ACC112 (cell line): ENCODE data around the gene CFL1.
A peak's percentile ranks its signal among the peaks of the same experiment; 100 is the strongest.

Experiments used
- H2AFZ ChIP-seq: fragments of 200-600 bp; sonication (generic); one replicate; pipeline ENCODE4 v1.6.0; 2017; ENCODE audit warnings: antibody characterized with exemption, low read length; ENCODE audit not compliant: unreplicated experiment
- H3K27ac ChIP-seq: fragments of 200-600 bp; sonication (generic); 2 replicates; pipeline ENCODE4 v1.5.1; 2014; ENCODE audit warnings: low read depth, mild to moderate bottlenecking, antibody characterized with exemption, low read length, moderate library complexity
- H3K27me3 ChIP-seq: fragments of 200-600 bp; sonication (generic); 2 replicates; pipeline ENCODE4 v1.6.1; 2014; ENCODE audit warnings: mild to moderate bottlenecking, antibody characterized with exemption, low read length, moderate library complexity, mixed read lengths; ENCODE audit not compliant: insufficient read depth
- H3K36me3 ChIP-seq: fragments of 200-600 bp; sonication (generic); 2 replicates; pipeline ENCODE4 v1.6.1; 2016; ENCODE audit warnings: mild to moderate bottlenecking, antibody characterized with exemption, low read length, moderate library complexity, mixed read lengths; ENCODE audit not compliant: insufficient read depth
- H3K4me1 ChIP-seq: fragments of 200-600 bp; sonication (generic); one replicate; pipeline ENCODE4 v1.6.1; 2016; ENCODE audit warnings: low read length, mixed read lengths; ENCODE audit not compliant: insufficient read depth, unreplicated experiment, control insufficient read depth
- H3K4me3 ChIP-seq: fragments of 200-600 bp; sonication (generic); 2 replicates; pipeline ENCODE4 v1.5.1; 2014; ENCODE audit warnings: mild to moderate bottlenecking, low read depth, low read length
- H3K79me2 ChIP-seq: fragments of 200-600 bp; sonication (generic); one replicate; pipeline ENCODE4 v1.6.0; 2016; ENCODE audit warnings: low read length; ENCODE audit not compliant: control insufficient read depth, unreplicated experiment, insufficient read depth

Gene CFL1

DNA sequence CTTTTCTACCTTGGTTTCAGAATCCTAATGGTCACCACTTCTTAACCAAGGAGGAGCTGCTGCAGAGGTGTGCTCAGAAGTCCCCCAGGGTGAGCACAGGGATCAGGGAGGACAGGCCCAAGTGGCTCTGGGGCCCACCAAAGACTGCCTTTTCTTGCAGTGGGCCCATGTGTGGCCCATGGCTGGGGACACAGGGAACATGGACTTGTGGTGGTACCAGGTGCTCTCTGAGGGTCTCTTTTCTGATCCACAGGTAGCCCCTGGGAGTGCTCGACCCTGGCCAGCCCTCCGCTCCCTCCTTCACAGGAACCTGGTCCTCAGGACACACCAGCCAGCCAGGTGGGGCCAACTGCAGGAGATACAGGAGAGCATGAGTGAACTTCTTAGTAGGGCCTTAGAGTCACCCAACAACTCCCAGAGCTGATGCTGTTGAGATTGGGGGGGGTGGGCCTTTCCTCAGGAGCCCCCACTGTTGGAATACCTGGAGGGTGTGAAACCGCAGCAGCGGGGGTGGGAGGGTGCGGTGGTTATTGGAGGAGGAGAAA lies 4.3 kb upstream of the CFL1 start:
- Histone ChIP-seq H3K4me1 (peaks cover 19% of the 10 kb centered on the region), H3K4me3 (peak overlapping the region; percentile 99), H3K36me3 (peaks cover 15% of the 10 kb centered on the region; the same call in 1 of the 2 replicates), H3K79me2 (peaks cover 28% of the 10 kb centered on the region), H3K27ac (no peak overlapping the region), H2AFZ (no peak overlapping the region), H3K27me3 (no peaks in the 10 kb centered on the region)

- Histone ChIP-seq H3K4me3 (peak overlapping the region; percentile 99), H3K27me3 (no peaks in the 10 kb centered on the region), H3K36me3 (peaks cover 11% of the 10 kb centered on the region; the same call in 1 of the 2 replicates), H3K27ac (0 out of 2 replicates have a peak overlapping the region, but pooled peaks have one; percentile 94), H3K79me2 (peaks cover 34% of the 10 kb centered on the region), H2AFZ (no peak overlapping the region), H3K4me1 (peaks cover 19% of the 10 kb centered on the region)
These were observed 3.7 kb upstream of the CFL1 start for GRCh38 chr11:65861533-65862183.

DNA sequence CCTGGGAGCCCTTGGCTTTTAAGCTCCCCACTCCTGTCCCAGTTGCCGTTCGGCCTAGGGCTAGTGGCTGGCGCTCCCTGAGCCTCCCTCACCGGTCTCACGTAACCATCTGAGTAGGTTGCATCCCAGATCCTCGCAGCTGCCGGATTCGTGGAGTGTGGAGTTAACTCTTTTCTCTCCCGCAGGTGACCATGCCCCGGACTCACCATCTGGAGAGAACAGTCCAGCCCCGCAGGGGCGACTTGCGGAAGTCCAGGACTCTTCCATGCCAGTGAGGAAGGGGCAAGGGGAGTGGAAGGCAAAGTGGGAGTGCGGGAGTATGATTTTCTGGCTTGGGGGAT lies 3.2 kb upstream of the CFL1 start:
- peak overlapping the region; percentile 99 for H3K4me3 ChIP-seq
- H3K27me3 ChIP-seq: no peaks in the 10 kb centered on the region
- peak overlapping the region; percentile 94 for H3K27ac ChIP-seq
- peaks cover 15% of the 10 kb centered on the region; the same call in 1 of the 2 replicates for H3K36me3 ChIP-seq
- H2AFZ ChIP-seq: no peak overlapping the region
- H3K4me1 ChIP-seq: peaks cover 19% of the 10 kb centered on the region
- peaks cover 39% of the 10 kb centered on the region for H3K79me2 ChIP-seq

DNA sequence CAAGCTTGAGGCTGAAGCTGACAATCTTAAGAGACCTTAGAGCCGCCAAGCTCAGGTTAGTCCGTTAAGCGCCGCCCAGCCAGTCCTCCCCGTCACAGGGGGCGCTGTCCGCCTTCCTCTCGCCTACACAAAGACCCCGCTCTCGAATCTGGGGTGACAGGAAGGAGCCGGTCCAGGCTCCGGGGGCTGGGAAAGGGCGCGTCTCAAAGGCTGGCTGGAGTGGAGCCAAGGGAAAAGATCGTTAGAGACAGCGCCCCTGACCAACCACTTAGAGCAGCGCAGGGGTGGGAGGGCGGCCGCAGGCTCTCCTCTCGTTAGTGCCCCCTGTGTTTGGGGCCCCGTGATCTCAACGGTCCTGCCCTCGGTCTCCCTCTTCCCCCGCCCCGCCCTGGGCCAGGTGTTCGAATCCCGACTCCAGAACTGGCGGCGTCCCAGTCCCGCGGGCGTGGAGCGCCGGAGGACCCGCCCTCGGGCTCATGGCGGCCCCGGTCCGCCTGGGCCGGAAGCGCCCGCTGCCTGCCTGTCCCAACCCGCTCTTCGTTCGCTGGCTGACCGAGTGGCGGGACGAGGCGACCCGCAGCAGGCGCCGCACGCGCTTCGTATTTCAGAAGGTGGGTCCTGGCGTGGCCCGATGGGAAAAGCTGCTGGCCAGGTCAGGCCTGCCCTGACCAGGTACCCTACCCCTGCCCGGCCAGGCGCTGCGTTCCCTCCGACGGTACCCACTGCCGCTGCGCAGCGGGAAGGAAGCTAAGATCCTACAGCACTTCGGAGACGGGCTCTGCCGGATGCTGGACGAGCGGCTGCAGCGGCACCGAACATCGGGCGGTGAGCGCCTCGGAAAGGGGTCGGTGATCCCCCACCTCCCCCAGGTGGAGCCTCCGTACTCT lies 2.5 kb upstream of the CFL1 start, which contains the start of gene MUS81:
Gene MUS81, plus strand, starts transcription at position 156 of the 887 bp plus-strand sequence. Its CDS starts 321 bp downstream, at position 477.
- Histone ChIP-seq H3K4me1 (peaks cover 19% of the 10 kb centered on the region), H3K27ac (peak within 1 kb of the TSS; percentile 94), H3K79me2 (peaks cover 45% of the 10 kb centered on the region), H2AFZ (peak within 1 kb of the TSS; percentile 95), H3K36me3 (peaks cover 17% of the 10 kb centered on the region; the same call in 1 of the 2 replicates), H3K27me3 (no peaks in the 10 kb centered on the region), H3K4me3 (peak within 1 kb of the TSS; percentile 99)

DNA sequence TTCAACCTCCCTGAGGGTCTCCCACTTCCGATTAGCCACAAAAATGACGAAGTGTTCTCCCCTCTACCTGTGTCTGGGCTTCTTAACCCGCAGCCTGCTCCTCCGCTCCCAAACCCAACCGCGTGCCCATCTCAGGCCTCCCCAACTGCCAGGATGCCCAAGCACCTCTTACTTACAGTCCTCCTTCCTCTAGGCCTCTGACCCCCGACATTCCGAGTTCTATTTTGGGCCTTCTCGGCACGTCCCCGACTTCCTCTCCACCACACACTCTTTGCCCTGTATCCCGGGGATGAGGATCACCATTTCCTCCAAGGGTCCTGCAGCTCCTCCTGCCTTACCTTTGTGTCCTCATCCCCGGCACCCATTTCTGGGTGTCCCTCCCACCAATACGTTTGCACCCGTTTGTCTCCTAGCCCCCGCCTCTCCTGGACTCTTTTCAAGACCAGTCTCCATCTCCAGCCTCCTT lies 1.9 kb upstream of the CFL1 start:
- H3K36me3 ChIP-seq: peaks cover 21% of the 10 kb centered on the region
- peak overlapping the region; percentile 99 for H3K4me3 ChIP-seq
- no peaks in the 10 kb centered on the region for H3K27me3 ChIP-seq
- H3K79me2 ChIP-seq: peaks cover 52% of the 10 kb centered on the region
- peak overlapping the region; percentile 95 for H2AFZ ChIP-seq
- peaks cover 19% of the 10 kb centered on the region for H3K4me1 ChIP-seq
- H3K27ac ChIP-seq: peak overlapping the region; percentile 94

DNA sequence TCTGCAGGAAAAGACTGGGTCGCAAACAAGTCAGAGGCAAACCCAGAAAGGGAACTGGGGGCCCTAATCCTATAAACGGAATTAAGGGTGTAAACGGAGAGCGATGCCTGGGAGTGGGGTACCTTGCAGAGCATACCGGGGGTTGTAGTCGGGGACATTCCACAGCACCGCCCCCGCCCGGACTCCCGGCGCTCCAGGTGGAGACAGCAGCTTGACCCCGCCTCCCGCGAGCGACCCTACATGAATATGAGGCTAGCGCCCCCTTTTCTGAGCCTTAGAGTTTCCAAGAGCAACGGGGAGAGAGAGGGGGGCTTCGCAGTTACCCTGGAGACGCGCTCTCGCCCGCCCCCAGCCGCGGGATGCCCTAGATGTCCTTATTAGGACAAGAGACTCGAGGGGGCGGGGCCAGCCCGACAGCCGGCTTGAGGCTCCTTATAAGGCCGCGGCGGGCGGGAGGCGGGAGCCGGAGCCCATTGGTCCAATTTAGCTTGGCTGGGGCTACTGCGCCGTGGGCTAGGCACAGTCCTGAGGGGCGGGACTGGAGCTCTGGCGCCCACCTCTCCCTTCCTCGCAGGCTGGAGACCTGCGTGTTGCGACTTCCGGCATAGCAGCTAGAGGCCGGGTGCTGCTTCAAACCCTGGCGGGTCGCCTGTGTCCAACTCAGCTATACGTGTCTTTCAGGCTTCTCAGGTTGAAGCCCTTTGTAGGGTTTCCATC lies 1.3 kb upstream of the CFL1 start:
- Histone ChIP-seq H3K36me3 (peaks cover 24% of the 10 kb centered on the region), H3K4me1 (peaks cover 19% of the 10 kb centered on the region), H2AFZ (peak overlapping the region; percentile 95), H3K79me2 (peaks cover 57% of the 10 kb centered on the region), H3K27ac (peak overlapping the region; percentile 94), H3K4me3 (peak overlapping the region; percentile 99), H3K27me3 (no peaks in the 10 kb centered on the region)

DNA sequence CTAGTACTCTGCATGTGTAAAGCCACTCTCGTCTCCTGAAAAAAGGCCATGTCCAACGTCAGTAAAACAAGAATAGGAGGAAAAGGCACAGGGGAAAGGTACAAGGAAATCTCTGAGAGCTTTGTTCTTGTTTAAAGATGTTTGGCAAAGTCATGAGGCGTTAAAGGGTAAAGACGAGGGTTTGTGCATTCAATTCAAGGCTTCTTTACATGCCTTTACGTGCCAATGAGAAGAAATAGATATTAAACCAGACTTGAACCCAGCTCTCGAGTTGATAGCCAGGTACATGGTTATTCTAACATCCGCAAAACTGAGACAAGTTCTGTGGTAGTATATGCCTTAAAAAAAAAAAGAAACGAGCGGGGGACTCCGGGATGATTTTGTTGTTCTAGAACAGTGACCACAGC lies 704 bp upstream of the CFL1 start:
- Histone ChIP-seq H3K79me2 (peaks cover 63% of the 10 kb centered on the region), H3K27me3 (no peaks in the 10 kb centered on the region), H2AFZ (peak overlapping the region; percentile 95), H3K4me1 (peaks cover 19% of the 10 kb centered on the region), H3K36me3 (peaks cover 26% of the 10 kb centered on the region), H3K4me3 (peak overlapping the region; percentile 99), H3K27ac (peak overlapping the region; percentile 94)

- Histone ChIP-seq H3K36me3 (peaks cover 37% of the 10 kb centered on the region), H3K4me1 (peaks cover 15% of the 10 kb centered on the region), H3K4me3 (peak overlapping the region; percentile 99), H3K79me2 (peaks cover 56% of the 10 kb centered on the region), H3K27me3 (no peaks in the 10 kb centered on the region), H2AFZ (no peak overlapping the region), H3K27ac (peak overlapping the region; percentile 79)
These were observed 504 bp downstream of the CFL1 start for GRCh38 chr11:65857500-65857852.

DNA sequence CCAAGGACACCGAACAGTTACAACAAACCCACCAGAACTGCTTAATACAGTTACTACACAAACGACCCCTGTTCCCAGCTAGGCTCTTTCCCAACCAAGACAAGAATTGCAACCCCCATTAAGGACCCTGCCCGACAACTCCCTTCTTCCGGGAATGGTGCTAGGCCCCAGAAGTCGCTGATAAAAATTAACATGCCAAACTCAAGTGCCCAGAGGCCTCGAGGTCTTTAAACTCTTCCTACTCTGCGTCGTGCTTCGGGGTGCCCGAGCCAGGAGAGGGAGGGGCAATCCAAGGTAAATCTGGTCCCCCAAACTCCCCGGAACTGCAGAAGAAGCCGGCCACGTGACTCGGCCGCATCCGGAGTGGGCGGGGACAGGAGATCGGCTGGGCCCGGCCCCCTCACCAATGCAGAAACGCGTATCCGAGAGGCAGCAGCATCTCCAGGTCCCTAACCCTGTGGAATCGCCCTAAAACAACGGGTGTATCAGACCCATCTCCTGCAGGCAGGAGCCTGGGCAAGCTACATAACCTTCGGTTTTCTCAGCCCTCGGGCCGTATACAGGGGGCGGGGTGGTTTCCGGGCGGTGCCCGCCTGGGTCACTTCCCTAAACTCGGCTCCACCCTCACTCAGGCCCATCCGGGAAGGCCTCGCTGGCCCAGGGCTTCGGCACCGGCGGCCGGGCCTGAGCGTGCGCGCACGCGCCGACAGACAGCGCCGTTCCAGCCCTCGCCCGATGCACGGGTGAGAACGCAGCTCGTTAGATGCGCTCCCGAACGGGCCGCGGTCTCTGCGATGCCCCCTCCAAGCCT lies 1.1 kb downstream of the CFL1 start:
- peak overlapping the region; percentile 99 for H3K4me3 ChIP-seq
- peaks cover 10% of the 10 kb centered on the region for H3K4me1 ChIP-seq
- H3K27me3 ChIP-seq: no peaks in the 10 kb centered on the region
- peaks cover 53% of the 10 kb centered on the region for H3K79me2 ChIP-seq
- H2AFZ ChIP-seq: no peak overlapping the region
- H3K27ac ChIP-seq: peak overlapping the region; percentile 79
- H3K36me3 ChIP-seq: peaks cover 42% of the 10 kb centered on the region
